ENCODE measurements around the gene TIGD6. TPM values are rescaled to one million over a fixed set of nuclear protein-coding genes. Genes with fewer than 3 reads are reported as not detected.

TIGD6 gene
- total RNA-seq, 1 donor from 2014 or later: 3.5 TPM

DNA sequence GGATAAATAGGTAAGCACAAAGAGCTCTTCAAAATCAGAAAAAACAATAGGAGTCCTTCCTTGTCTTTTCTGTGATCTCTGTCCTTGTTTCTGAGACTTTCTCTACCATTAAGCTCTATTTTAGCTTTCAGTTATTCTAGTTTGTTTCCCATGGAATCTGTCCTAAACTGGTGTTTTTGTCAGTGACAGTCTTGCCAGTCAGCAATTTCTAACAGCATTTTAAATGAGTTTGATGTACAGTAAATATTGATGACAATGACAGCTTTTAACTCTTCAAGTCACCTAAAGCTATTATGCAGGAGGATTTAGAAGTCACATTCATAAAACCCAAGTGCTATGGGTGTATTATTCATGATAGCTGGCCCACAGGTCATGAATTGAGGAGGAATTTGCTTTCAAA, 17.9 kb downstream of the TIGD6 start:
- no peak overlapping the region for H3K27ac Mint-ChIP-seq (ENCODE audit: unreplicated experiment)
- H3K36me3 Mint-ChIP-seq (ENCODE audit: low read depth, unreplicated experiment): peaks cover 1% of the 10 kb centered on the region
- no peaks in the 10 kb centered on the region for H3K9me3 Mint-ChIP-seq (ENCODE audit: unreplicated experiment)
- TF ChIP-seq CTCF (IDR thresholded peaks at IDR 0.05; ENCODE audit: unreplicated experiment): no peak
- DNase-seq (ENCODE audit: low spot score): no peak
- H3K4me1 Mint-ChIP-seq (ENCODE audit: unreplicated experiment): no peaks in the 10 kb centered on the region
- no peak overlapping the region for H3K4me3 Mint-ChIP-seq (ENCODE audit: unreplicated experiment)
- H3K27me3 Mint-ChIP-seq (ENCODE audit: unreplicated experiment): peaks cover 1% of the 10 kb centered on the region

DNA sequence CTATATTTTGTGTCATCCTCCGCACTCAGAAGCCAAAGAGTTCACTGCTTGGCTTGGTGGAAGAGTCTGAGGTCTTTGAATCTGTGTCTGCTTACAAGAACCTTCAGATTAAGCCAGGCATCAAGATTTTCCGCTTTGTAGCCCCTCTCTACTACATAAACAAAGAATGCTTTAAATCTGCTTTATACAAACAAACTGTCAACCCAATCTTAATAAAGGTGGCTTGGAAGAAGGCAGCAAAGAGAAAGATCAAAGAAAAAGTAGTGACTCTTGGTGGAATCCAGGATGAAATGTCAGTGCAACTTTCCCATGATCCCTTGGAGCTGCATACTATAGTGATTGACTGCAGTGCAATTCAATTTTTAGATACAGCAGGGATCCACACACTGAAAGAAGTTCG, 19.2 kb downstream of the TIGD6 start:
- Mint-ChIP-seq H3K27me3 (ENCODE audit: unreplicated experiment) (peaks cover 1% of the 10 kb centered on the region), H3K9me3 (ENCODE audit: unreplicated experiment) (no peaks in the 10 kb centered on the region), H3K27ac (ENCODE audit: unreplicated experiment) (no peak overlapping the region), H3K36me3 (ENCODE audit: low read depth, unreplicated experiment) (peaks cover 4% of the 10 kb centered on the region), H3K4me3 (ENCODE audit: unreplicated experiment) (no peak overlapping the region), H3K4me1 (ENCODE audit: unreplicated experiment) (no peaks in the 10 kb centered on the region)
- TF ChIP-seq CTCF (IDR thresholded peaks at IDR 0.05; ENCODE audit: unreplicated experiment): no peak
- no peak for DNase-seq (ENCODE audit: low spot score)

DNA sequence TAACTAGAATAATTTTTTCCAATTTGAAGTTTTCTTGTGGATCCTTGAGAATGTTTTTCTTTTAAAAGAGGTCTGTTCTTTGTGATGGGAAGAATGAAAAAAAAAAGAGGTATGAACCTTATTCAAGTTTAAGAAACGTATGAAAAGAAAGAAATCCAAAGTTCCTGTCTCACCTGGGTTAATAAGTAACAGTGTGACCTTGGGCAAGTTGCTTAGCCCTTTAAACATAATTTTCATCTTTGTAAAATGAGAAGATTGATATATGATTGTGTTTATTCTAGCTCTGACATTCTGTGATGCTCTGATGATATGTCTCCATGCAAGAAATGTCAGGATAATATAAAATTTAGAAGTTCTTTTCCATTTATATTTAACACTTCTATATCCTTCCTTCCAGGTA, 20.6 kb downstream of the TIGD6 start:
- no peaks in the 10 kb centered on the region for H3K4me1 Mint-ChIP-seq (ENCODE audit: unreplicated experiment)
- no peak for DNase-seq (ENCODE audit: low spot score)
- no peak overlapping the region for H3K4me3 Mint-ChIP-seq (ENCODE audit: unreplicated experiment)
- H3K27me3 Mint-ChIP-seq (ENCODE audit: unreplicated experiment): peaks cover 1% of the 10 kb centered on the region
- H3K27ac Mint-ChIP-seq (ENCODE audit: unreplicated experiment): no peak overlapping the region
- no peak for TF ChIP-seq CTCF (IDR thresholded peaks at IDR 0.05; ENCODE audit: unreplicated experiment)
- H3K36me3 Mint-ChIP-seq (ENCODE audit: low read depth, unreplicated experiment): peaks cover 4% of the 10 kb centered on the region
- H3K9me3 Mint-ChIP-seq (ENCODE audit: unreplicated experiment): no peaks in the 10 kb centered on the region

GRCh38 chr5:149975409-149975808, 25.0 kb downstream of the TIGD6 start:
- Mint-ChIP-seq H3K27me3 (ENCODE audit: unreplicated experiment) (peaks cover 1% of the 10 kb centered on the region), H3K4me1 (ENCODE audit: unreplicated experiment) (no peaks in the 10 kb centered on the region), H3K27ac (ENCODE audit: unreplicated experiment) (no peak overlapping the region), H3K4me3 (ENCODE audit: unreplicated experiment) (no peak overlapping the region), H3K9me3 (ENCODE audit: unreplicated experiment) (no peaks in the 10 kb centered on the region), H3K36me3 (ENCODE audit: low read depth, unreplicated experiment) (peaks cover 4% of the 10 kb centered on the region)
- no peak for DNase-seq (ENCODE audit: low spot score)
- TF ChIP-seq CTCF (IDR thresholded peaks at IDR 0.05; ENCODE audit: unreplicated experiment): no peak

GRCh38 chr5:149969181-149969930, 31.1 kb downstream of the TIGD6 start:
- TF ChIP-seq CTCF (IDR thresholded peaks at IDR 0.05; ENCODE audit: unreplicated experiment): no peak

More at GRCh38 chr5:149969181-149969930, 31.1 kb downstream of the TIGD6 start:
- Mint-ChIP-seq H3K4me3 (ENCODE audit: unreplicated experiment) (no peak overlapping the region), H3K36me3 (ENCODE audit: low read depth, unreplicated experiment) (no peaks in the 10 kb centered on the region), H3K4me1 (ENCODE audit: unreplicated experiment) (no peaks in the 10 kb centered on the region), H3K9me3 (ENCODE audit: unreplicated experiment) (no peaks in the 10 kb centered on the region), H3K27me3 (ENCODE audit: unreplicated experiment) (peaks cover 3% of the 10 kb centered on the region), H3K27ac (ENCODE audit: unreplicated experiment) (no peak overlapping the region)
- DNase-seq (ENCODE audit: low spot score): no peak

All from endothelial cell (in vitro differentiated cells).